Neuronal stem cell (in vitro differentiated cells): ENCODE data around the gene SMC1B.
"Not testable (repeated sequence)": the region's sequence is repeated elsewhere in the genome, so short reads cannot be mapped to it uniquely, and the experiment has no call there.

Source experiments
- DNase-seq: peaks from one replicate; pipeline ENCODE4 v3.0.0-alpha.2; 2013; ENCODE audit warnings: low spot score
- H2AFZ ChIP-seq: one replicate; pipeline ENCODE4 v1.6.1; 2013; ENCODE audit warnings: mild to moderate bottlenecking, low read length, inconsistent platforms
- H2AK5ac ChIP-seq: 2 replicates; pipeline ENCODE4 v1.6.1; 2013; ENCODE audit warnings: low read depth, mild to moderate bottlenecking, inconsistent platforms, low read length, moderate library complexity, mixed read lengths
- H2BK120ac ChIP-seq: 2 replicates; pipeline ENCODE4 v1.6.1; 2013; ENCODE audit warnings: low read depth, mild to moderate bottlenecking, inconsistent platforms, low read length, moderate library complexity, mixed read lengths
- H2BK12ac ChIP-seq: one replicate; pipeline ENCODE4 v1.6.1; 2013; ENCODE audit warnings: low read length, inconsistent platforms
- H2BK15ac ChIP-seq: 2 replicates; pipeline ENCODE4 v1.6.1; 2013; ENCODE audit warnings: mild to moderate bottlenecking, low read length, inconsistent platforms, mixed read lengths
- H2BK5ac ChIP-seq: one replicate; pipeline ENCODE4 v1.6.1; 2013; ENCODE audit warnings: inconsistent platforms, mild to moderate bottlenecking, low read length, moderate library complexity
- H3K14ac ChIP-seq: one replicate; pipeline ENCODE4 v1.6.1; 2013; ENCODE audit warnings: low read length, inconsistent platforms
- H3K18ac ChIP-seq: 2 replicates; pipeline ENCODE4 v1.6.1; 2013; ENCODE audit warnings: low read length, inconsistent platforms
- H3K23ac ChIP-seq: 2 replicates; pipeline ENCODE4 v1.6.1; 2013; ENCODE audit warnings: low read depth, mild to moderate bottlenecking, mixed read lengths, low read length, inconsistent platforms; ENCODE audit not compliant: poor library complexity
- H3K27ac ChIP-seq: replicated peaks from 3 replicates; pipeline ENCODE4 v1.5.1; 2013; ENCODE audit warnings: low read length, inconsistent platforms
- H3K27me3 ChIP-seq, 3 experiments: 2 replicates each; pipeline ENCODE4 v1.6.1; 2013; ENCODE audit warnings: low read length in 3 of 3, mild to moderate bottlenecking in 2 of 3, inconsistent platforms in 1 of 3, low read depth in 1 of 3, mixed read lengths in 1 of 3, moderate library complexity in 1 of 3; ENCODE audit not compliant: control insufficient read depth in 3 of 3, insufficient read depth in 3 of 3
- H3K36me3 ChIP-seq, 2 donors: replicated peaks in 1 of 2; 2 replicates each; pipeline ENCODE4 v1.6.1; 2013; ENCODE audit warnings: low read length in 2 of 2; ENCODE audit not compliant: control insufficient read depth in 2 of 2, insufficient read depth in 2 of 2
- H3K4ac ChIP-seq: 2 replicates; pipeline ENCODE4 v1.6.1; 2013; ENCODE audit warnings: inconsistent platforms, mild to moderate bottlenecking, low read length, moderate library complexity
- H3K4me1 ChIP-seq, 2 donors: 1 replicate in 1 of 2; 2 replicates in 1 of 2; pipeline ENCODE4 v1.6.1; 2013; ENCODE audit warnings: low read length in 2 of 2, low read depth in 1 of 2; ENCODE audit not compliant: control insufficient read depth in 2 of 2, insufficient read depth in 1 of 2
- H3K4me2 ChIP-seq: one replicate; pipeline ENCODE4 v1.6.1; 2013; ENCODE audit warnings: mild to moderate bottlenecking, low read length, inconsistent platforms; ENCODE audit not compliant: insufficient read depth, poor library complexity, severe bottlenecking
- H3K4me3 ChIP-seq, 2 donors: 2 replicates each; pipeline ENCODE4 v1.5.1; 2013; ENCODE audit warnings: low read length in 2 of 2, mild to moderate bottlenecking in 2 of 2, inconsistent platforms in 1 of 2, moderate library complexity in 1 of 2
- H3K79me1 ChIP-seq: one replicate; pipeline ENCODE4 v1.6.1; 2013; ENCODE audit warnings: low read depth, mild to moderate bottlenecking, inconsistent platforms, low read length, moderate library complexity
- H3K9ac ChIP-seq: one replicate; pipeline ENCODE4 v1.6.1; 2013; ENCODE audit warnings: mild to moderate bottlenecking, low read depth, low read length, inconsistent platforms; ENCODE audit not compliant: poor library complexity
- H3K9me3 ChIP-seq, 2 donors: replicated peaks in 1 of 2; 2 replicates each; pipeline versions ENCODE3 to v1.6.1; 2013; ENCODE audit warnings: low read length in 2 of 2, mild to moderate bottlenecking in 2 of 2, inconsistent platforms in 1 of 2, low read depth in 1 of 2, mixed read lengths in 1 of 2, moderate library complexity in 1 of 2; ENCODE audit not compliant: control insufficient read depth in 2 of 2, insufficient read depth in 1 of 2
- H4K8ac ChIP-seq: one replicate; pipeline ENCODE4 v1.6.1; 2013; ENCODE audit warnings: low read depth, mild to moderate bottlenecking, inconsistent platforms, low read length, moderate library complexity
- H4K91ac ChIP-seq: one replicate; pipeline ENCODE4 v1.6.1; 2013; ENCODE audit warnings: low read length, low read depth, mild to moderate bottlenecking, inconsistent platforms; ENCODE audit not compliant: poor library complexity
- WGBS, 2 donors: extraction: QIAGEN DNeasy Blood & Tissue Kit; methylation state at CpG; one replicate each; pipeline ENCODE4 v1.1.7; 2013; ENCODE audit warnings: missing lambda C conversion rate in 2 of 2, mixed read lengths in 1 of 2; ENCODE audit not compliant: insufficient read length in 2 of 2, insufficient replicate concordance in 1 of 2; ENCODE audit errors: extremely low coverage in 2 of 2; 5-methylcytosine and 5-hydroxymethylcytosine counted together

Gene SMC1B

DNA sequence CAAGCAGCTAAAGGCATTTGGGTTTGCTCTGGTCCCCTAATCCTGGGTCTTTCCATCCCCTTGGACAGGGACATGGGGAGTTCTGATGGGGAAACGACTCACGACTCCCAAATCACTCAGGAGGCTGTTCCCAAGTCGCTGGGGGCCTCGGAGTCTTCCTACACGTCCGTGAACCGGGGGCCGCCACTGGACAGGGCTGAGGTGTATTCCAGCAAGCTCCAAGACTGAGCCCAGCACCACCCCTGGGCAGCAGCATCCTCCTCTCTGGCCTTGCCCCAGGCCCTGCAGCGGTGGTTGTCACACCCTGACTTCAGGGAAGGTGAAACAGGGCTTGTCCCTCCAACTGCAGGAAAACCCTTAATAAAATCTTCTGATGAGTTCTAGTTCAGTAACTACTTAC, 117.9 kb downstream of the SMC1B start:
- no peak overlapping the region for H2BK120ac ChIP-seq

GRCh38 chr22:45295004-45295403, 118.4 kb downstream of the SMC1B start:
- WGBS, 2 donors = no CpG with 5 or more reads among the region's 6 CpGs
- not testable (repeated sequence) for DNase-seq, H2BK120ac ChIP-seq, H3K23ac ChIP-seq, H2BK5ac ChIP-seq, H3K79me1 ChIP-seq, H3K4me3 ChIP-seq, H3K27ac ChIP-seq, H4K91ac ChIP-seq, H2BK15ac ChIP-seq, H2AK5ac ChIP-seq, H3K14ac ChIP-seq, H3K4ac ChIP-seq, H2AFZ ChIP-seq, H3K4me2 ChIP-seq, H3K9me3 ChIP-seq, H3K18ac ChIP-seq, H3K36me3 ChIP-seq, H4K8ac ChIP-seq
- Histone ChIP-seq H3K4me1 (peaks cover 12 to 17% of the 10 kb centered on the region in 2 donors), H3K27me3 (peaks cover 0 to 16% (median 2%) of the 10 kb centered on the region in 3 experiments), H2BK12ac (peak overlapping the region; percentile 85), H3K9ac (peak overlapping the region; percentile 15)

More for the DNA sequence above, 117.9 kb downstream of the SMC1B start:
- H2AFZ ChIP-seq = no peak overlapping the region
- H3K23ac ChIP-seq = no peak overlapping the region
- no peaks in the 10 kb centered on the region for H3K36me3 ChIP-seq
- H3K9me3 ChIP-seq = peaks cover 0 to 5% of the 10 kb centered on the region in 2 donors
- H3K4me2 ChIP-seq = no peak overlapping the region
- H2BK12ac ChIP-seq = no peak overlapping the region
- no peak for DNase-seq
- no peak overlapping the region for H3K9ac ChIP-seq
- H3K27ac ChIP-seq = no peak overlapping the region
- peaks cover 10 to 13% of the 10 kb centered on the region in 2 donors for H3K4me1 ChIP-seq
- H3K27me3 ChIP-seq = peaks cover 0 to 14% (median 2%) of the 10 kb centered on the region in 3 experiments
- no peak overlapping the region for H3K4ac ChIP-seq
- H2AK5ac ChIP-seq = no peak overlapping the region
- no peak overlapping the region for H3K14ac ChIP-seq
- WGBS, 2 donors = no CpG with 5 or more reads among the region's 9 CpGs
- no peak overlapping the region for H3K18ac ChIP-seq
- no peak overlapping the region for H4K8ac ChIP-seq
- no peak overlapping the region for H4K91ac ChIP-seq
- no peaks in the 10 kb centered on the region for H3K79me1 ChIP-seq
- no peak overlapping the region for H2BK5ac ChIP-seq
- no peak overlapping the region for H2BK15ac ChIP-seq
- H3K4me3 ChIP-seq = no peak overlapping the region
